Neural progenitor cell (in vitro differentiated cells): ENCODE measurements around the gene OMP. TPM values are rescaled to one million over a fixed set of nuclear protein-coding genes. Genes with fewer than 3 reads are reported as not detected.

Source experiments
- DNase-seq: peaks from one replicate; pipeline ENCODE4 v3.0.0-alpha.2; 2016; ENCODE audit warnings: low spot score
- H2AFZ ChIP-seq: fragments of 200-600 bp; sonication (generic); replicated peaks from 2 replicates; pipeline ENCODE4 v1.6.1; 2016; ENCODE audit warnings: antibody characterized with exemption
- H3F3A ChIP-seq: fragments of 200-600 bp; sonication (generic); 2 replicates; pipeline ENCODE4 v1.6.1; 2016; ENCODE audit warnings: antibody characterized with exemption, low read depth
- H3K27ac ChIP-seq: fragments of 200-600 bp; sonication (generic); 2 replicates; pipeline ENCODE4 v1.5.1; 2016; ENCODE audit warnings: mild to moderate bottlenecking
- H3K27me3 ChIP-seq: fragments of 200-600 bp; sonication (generic); 2 replicates; pipeline ENCODE4 v1.6.1; 2016; ENCODE audit warnings: mild to moderate bottlenecking, moderate library complexity
- H3K36me3 ChIP-seq: fragments of 200-600 bp; sonication (generic); 2 replicates; pipeline ENCODE4 v1.5.1; 2016
- H3K4me1 ChIP-seq: fragments of 200-600 bp; sonication (generic); 2 replicates; pipeline ENCODE4 v1.6.1; 2016; ENCODE audit warnings: mixed run types
- H3K4me2 ChIP-seq: fragments of 200-600 bp; sonication (generic); 2 replicates; pipeline ENCODE4 v1.6.1; 2016
- H3K4me3 ChIP-seq: fragments of 200-600 bp; sonication (generic); 2 replicates; pipeline ENCODE4 v1.5.1; 2016
- H3K79me2 ChIP-seq: fragments of 200-600 bp; sonication (generic); 2 replicates; pipeline ENCODE4 v1.6.1; 2016; ENCODE audit warnings: low read depth
- H3K9ac ChIP-seq: fragments of 200-600 bp; sonication (generic); 2 replicates; pipeline ENCODE4 v1.6.1; 2016
- H3K9me3 ChIP-seq: fragments of 200-600 bp; sonication (generic); 2 replicates; pipeline ENCODE4 v1.5.1; 2016; ENCODE audit warnings: low read depth
- H4K20me1 ChIP-seq: fragments of 200-600 bp; sonication (generic); 2 replicates; pipeline ENCODE4 v1.6.1; 2016; ENCODE audit warnings: low read depth
- H3K27ac Mint-ChIP-seq: 3 replicates; pipeline ENCODE4 v1.8.0; 2021; ENCODE audit warnings: mixed read lengths
- H3K27me3 Mint-ChIP-seq: 2 replicates; pipeline ENCODE4 v1.8.0; 2022; ENCODE audit warnings: low read depth, mild to moderate bottlenecking, inconsistent platforms, moderate library complexity, mixed read lengths; ENCODE audit not compliant: insufficient read depth
- H3K36me3 Mint-ChIP-seq: 3 replicates; pipeline ENCODE4 v1.8.0; 2021; ENCODE audit warnings: mixed read lengths
- H3K4me1 Mint-ChIP-seq: 3 replicates; pipeline ENCODE4 v1.8.0; 2021; ENCODE audit warnings: mixed read lengths
- H3K4me3 Mint-ChIP-seq: 3 replicates; pipeline ENCODE4 v1.8.0; 2021; ENCODE audit warnings: mild to moderate bottlenecking, moderate library complexity, mixed read lengths
- H3K9me3 Mint-ChIP-seq: 3 replicates; pipeline ENCODE4 v1.8.0; 2020; ENCODE audit warnings: mixed read lengths
- EZH2 ChIP-seq: fragments of 200-600 bp; sonication (generic); IDR thresholded peaks from 2 replicates; pipeline ENCODE4 v1.6.1; 2017; ENCODE audit warnings: antibody characterized with exemption, mild to moderate bottlenecking, moderate library complexity
- EZH2phosphoT487 ChIP-seq: fragments of 200-600 bp; sonication (generic); IDR thresholded peaks from 2 replicates; pipeline ENCODE4 v1.6.1; 2017; ENCODE audit warnings: antibody characterized with exemption
- total RNA-seq: library from RNA; depleted of rRNA; stranded (reverse); fragments of >200 nt; gene quantifications from 2 replicates; pipeline ENCODE4 v1.2.3, GENCODE V29; 2015; ENCODE audit warnings: low replicate concordance
- TF ChIP-seq, protein P1 (sequence below): fragments of 200-600 bp; sonication (generic); IDR thresholded peaks from 2 replicates; pipeline ENCODE4 v1.5.1; 2017; ENCODE audit warnings: antibody characterized with exemption, mild to moderate bottlenecking

OMP gene
- total RNA-seq, 1 donor from 2014 or later, result not detected

DNA sequence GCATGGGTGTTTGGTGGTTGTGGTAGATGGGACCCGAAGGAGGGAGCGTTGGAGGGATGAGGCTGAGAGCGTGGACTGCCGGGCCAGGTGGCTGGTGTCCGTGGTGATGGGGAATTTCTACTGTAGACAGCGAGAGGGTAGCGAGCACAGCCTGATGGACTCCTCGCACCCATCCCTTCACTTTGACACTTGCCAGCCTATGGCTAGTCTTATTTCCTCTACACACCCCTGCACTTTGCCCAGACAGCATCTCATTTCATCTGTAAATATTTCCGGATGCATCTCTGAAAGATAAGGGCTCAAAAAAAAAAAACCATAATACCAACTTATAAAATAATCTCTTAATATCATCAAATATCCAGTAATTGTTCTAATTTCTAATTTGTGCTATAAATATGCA is 5.8 kb downstream of the OMP start:
- Mint-ChIP-seq H3K4me1 (peaks cover 8% of the 10 kb centered on the region), H3K27ac (peak overlapping the region; percentile 7), H3K36me3 (no peaks in the 10 kb centered on the region), H3K4me3 (no peak overlapping the region), H3K27me3 (peaks cover 3% of the 10 kb centered on the region), H3K9me3 (no peaks in the 10 kb centered on the region)
- no peaks in the 10 kb centered on the region for H4K20me1 ChIP-seq
- no peak overlapping the region for H2AFZ ChIP-seq
- TF ChIP-seq EZH2phosphoT487 (no peak), EZH2 (no peak)
- TF ChIP-seq, protein P1, sequence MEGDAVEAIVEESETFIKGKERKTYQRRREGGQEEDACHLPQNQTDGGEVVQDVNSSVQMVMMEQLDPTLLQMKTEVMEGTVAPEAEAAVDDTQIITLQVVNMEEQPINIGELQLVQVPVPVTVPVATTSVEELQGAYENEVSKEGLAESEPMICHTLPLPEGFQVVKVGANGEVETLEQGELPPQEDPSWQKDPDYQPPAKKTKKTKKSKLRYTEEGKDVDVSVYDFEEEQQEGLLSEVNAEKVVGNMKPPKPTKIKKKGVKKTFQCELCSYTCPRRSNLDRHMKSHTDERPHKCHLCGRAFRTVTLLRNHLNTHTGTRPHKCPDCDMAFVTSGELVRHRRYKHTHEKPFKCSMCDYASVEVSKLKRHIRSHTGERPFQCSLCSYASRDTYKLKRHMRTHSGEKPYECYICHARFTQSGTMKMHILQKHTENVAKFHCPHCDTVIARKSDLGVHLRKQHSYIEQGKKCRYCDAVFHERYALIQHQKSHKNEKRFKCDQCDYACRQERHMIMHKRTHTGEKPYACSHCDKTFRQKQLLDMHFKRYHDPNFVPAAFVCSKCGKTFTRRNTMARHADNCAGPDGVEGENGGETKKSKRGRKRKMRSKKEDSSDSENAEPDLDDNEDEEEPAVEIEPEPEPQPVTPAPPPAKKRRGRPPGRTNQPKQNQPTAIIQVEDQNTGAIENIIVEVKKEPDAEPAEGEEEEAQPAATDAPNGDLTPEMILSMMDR, result no peak
- H3K4me3 ChIP-seq, result no peak overlapping the region
- no peak overlapping the region for H3K27ac ChIP-seq
- no peak for DNase-seq
- no peaks in the 10 kb centered on the region for H3K79me2 ChIP-seq
- H3K4me2 ChIP-seq, result no peak overlapping the region
- H3K4me1 ChIP-seq, result peaks cover 4% of the 10 kb centered on the region
- no peaks in the 10 kb centered on the region for H3F3A ChIP-seq
- no peaks in the 10 kb centered on the region for H3K27me3 ChIP-seq
- H3K36me3 ChIP-seq, result no peaks in the 10 kb centered on the region
- H3K9ac ChIP-seq, result no peak overlapping the region
- no peaks in the 10 kb centered on the region for H3K9me3 ChIP-seq

DNA sequence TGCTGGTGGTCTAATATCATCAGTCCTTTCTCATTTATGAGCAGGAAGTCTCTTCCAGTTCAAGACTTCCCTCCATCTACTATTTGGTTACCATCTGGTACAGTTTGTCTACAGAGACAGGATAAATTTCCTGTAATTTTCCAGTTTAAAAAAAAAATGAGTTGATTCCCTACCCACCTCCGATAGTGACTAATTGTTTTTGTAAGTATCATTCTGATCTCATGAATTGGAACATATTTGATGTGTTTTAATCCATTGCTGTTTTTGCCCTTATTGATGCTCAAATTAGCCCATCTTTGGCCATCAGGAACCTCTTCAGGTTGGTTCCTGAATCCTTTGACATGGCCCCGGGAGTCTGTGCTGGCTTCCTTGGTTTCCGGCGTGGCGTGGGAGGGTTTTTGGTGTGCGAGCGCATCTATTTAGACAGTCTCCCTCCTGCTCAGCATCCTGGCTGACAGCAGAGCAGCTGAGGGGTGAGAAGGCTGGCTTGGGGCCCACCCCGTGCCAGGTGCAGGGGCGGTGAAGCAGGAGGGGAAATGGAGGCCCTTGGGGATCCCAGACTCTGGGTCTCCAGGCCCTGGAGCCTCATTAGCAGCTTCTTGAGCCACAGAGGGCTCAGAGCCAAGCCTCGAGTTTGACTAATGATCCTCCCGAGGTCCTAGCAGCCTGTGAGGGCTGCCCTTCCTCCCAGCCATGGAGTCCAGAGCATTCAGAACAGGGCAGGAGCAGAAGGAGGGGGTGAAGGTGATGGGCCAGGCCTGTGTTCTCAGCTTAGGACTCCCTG is 6.8 kb downstream of the OMP start:
- Histone ChIP-seq H3K4me3 (no peak overlapping the region), H3F3A (no peaks in the 10 kb centered on the region), H3K36me3 (no peaks in the 10 kb centered on the region), H3K4me1 (peaks cover 4% of the 10 kb centered on the region), H3K4me2 (no peak overlapping the region), H4K20me1 (no peaks in the 10 kb centered on the region), H3K27me3 (no peaks in the 10 kb centered on the region), H3K9me3 (no peaks in the 10 kb centered on the region), H2AFZ (no peak overlapping the region), H3K27ac (no peak overlapping the region), H3K79me2 (no peaks in the 10 kb centered on the region), H3K9ac (no peak overlapping the region)
- TF ChIP-seq, protein P1, result no peak
- TF ChIP-seq EZH2, result no peak
- no peak for TF ChIP-seq EZH2phosphoT487
- H3K36me3 Mint-ChIP-seq, result no peaks in the 10 kb centered on the region
- H3K27me3 Mint-ChIP-seq, result peaks cover 7% of the 10 kb centered on the region
- H3K4me1 Mint-ChIP-seq, result peaks cover 8% of the 10 kb centered on the region
- H3K9me3 Mint-ChIP-seq, result no peaks in the 10 kb centered on the region
- DNase-seq, result no peak
- no peak overlapping the region for H3K4me3 Mint-ChIP-seq
- peak overlapping the region; percentile 47 for H3K27ac Mint-ChIP-seq

DNA sequence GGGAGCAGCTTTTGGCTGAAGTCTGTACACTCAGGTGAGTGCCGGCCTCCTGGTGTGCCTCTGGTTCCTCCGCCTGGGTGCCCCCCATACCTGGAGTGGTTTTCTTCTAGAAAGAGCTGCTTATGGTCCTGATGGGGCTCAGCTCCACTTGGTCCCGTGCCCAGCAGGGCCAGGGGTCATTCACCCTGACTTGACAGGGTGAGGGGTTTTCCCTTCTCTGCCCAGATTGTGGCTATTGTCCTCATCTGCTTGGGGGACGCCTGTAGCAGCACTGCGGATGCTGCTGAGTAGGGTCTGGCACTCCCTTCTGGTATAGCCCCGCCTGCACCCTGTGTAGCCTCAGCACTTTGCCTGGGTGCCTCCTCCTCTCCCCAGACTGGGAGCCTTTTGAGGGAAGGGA is 8.2 kb downstream of the OMP start:
- no peaks in the 10 kb centered on the region for H4K20me1 ChIP-seq
- Mint-ChIP-seq H3K36me3 (no peaks in the 10 kb centered on the region), H3K4me3 (no peak overlapping the region), H3K27ac (no peak overlapping the region), H3K27me3 (peaks cover 7% of the 10 kb centered on the region), H3K4me1 (peaks cover 8% of the 10 kb centered on the region), H3K9me3 (no peaks in the 10 kb centered on the region)
- no peak overlapping the region for H3K9ac ChIP-seq
- H2AFZ ChIP-seq, result no peak overlapping the region
- no peaks in the 10 kb centered on the region for H3F3A ChIP-seq
- no peaks in the 10 kb centered on the region for H3K9me3 ChIP-seq
- H3K36me3 ChIP-seq, result no peaks in the 10 kb centered on the region
- no peaks in the 10 kb centered on the region for H3K79me2 ChIP-seq
- no peak for TF ChIP-seq EZH2
- TF ChIP-seq, protein P1, result no peak
- TF ChIP-seq EZH2phosphoT487, result no peak
- H3K4me1 ChIP-seq, result peaks cover 4% of the 10 kb centered on the region
- no peak for DNase-seq
- no peak overlapping the region for H3K4me3 ChIP-seq
- H3K27ac ChIP-seq, result no peak overlapping the region
- H3K4me2 ChIP-seq, result no peak overlapping the region
- no peaks in the 10 kb centered on the region for H3K27me3 ChIP-seq
